HUES48 (cell line): ENCODE results near the gene MRI1.
"Not testable (repeated sequence)": the region's sequence is repeated elsewhere in the genome, so short reads cannot be mapped to it uniquely, and the experiment has no call there.

ENCODE experiments used
- H3K27ac ChIP-seq: one replicate; pipeline ENCODE4 v1.7.0; 2013; ENCODE audit warnings: low read depth, low read length, inconsistent platforms
- H3K27me3 ChIP-seq: 2 replicates; pipeline ENCODE4 v1.6.1; 2013; ENCODE audit warnings: mild to moderate bottlenecking, low read length; ENCODE audit not compliant: control insufficient read depth, insufficient read depth
- H3K36me3 ChIP-seq: 2 replicates; pipeline ENCODE4 v1.6.1; 2013; ENCODE audit warnings: low read length; ENCODE audit not compliant: control insufficient read depth, insufficient read depth
- H3K4me1 ChIP-seq: 2 replicates; pipeline ENCODE4 v1.6.1; 2013; ENCODE audit warnings: mild to moderate bottlenecking, low read length; ENCODE audit not compliant: control insufficient read depth, insufficient read depth
- H3K4me3 ChIP-seq: 2 replicates; pipeline ENCODE4 v1.5.1; 2013; ENCODE audit warnings: mild to moderate bottlenecking, low read depth, low read length
- H3K9ac ChIP-seq: 2 replicates; pipeline ENCODE4 v1.6.1; 2013; ENCODE audit warnings: mild to moderate bottlenecking, low read depth, low read length, moderate library complexity
- H3K9me3 ChIP-seq: 2 replicates; pipeline ENCODE4 v1.6.1; 2013; ENCODE audit warnings: low read length; ENCODE audit not compliant: control insufficient read depth, insufficient read depth

The MRI1 gene

DNA sequence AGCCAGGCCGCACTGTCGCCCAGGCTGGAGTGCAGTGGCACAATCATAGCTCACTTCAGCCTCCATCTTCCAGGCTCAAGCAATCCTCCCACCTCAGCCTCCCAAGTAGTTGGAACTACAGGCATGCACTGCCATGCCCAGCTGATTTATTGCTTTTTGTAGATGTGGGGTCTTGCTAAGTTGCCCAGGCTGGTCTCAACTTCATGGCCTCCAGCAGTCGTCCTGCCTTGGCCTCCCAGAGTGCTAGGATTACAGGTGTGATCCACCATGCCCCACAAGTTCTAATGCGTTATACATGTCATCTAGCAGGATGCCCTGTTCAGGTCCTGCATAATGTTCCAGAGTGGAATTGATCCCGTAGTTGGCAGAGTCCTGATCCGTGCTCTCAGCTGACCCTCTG lies 14.5 kb downstream of the MRI1 start:
- Histone ChIP-seq H3K4me1 (peaks cover 3% of the 10 kb centered on the region; the same call in 1 of the 2 replicates), H3K9ac (no peak overlapping the region), H3K27me3 (no peaks in the 10 kb centered on the region), H3K4me3 (no peak overlapping the region), H3K9me3 (no peaks in the 10 kb centered on the region), H3K36me3 (peaks cover 30% of the 10 kb centered on the region), H3K27ac (no peak overlapping the region)

- not testable (repeated sequence) for H3K9me3 ChIP-seq, H3K27me3 ChIP-seq, H3K4me3 ChIP-seq, H3K9ac ChIP-seq, H3K27ac ChIP-seq, H3K4me1 ChIP-seq
- peaks cover 30% of the 10 kb centered on the region for H3K36me3 ChIP-seq
Measured at GRCh38 chr19:13779794-13780193, 15.5 kb downstream of the MRI1 start.

- H3K9me3 ChIP-seq: no peaks in the 10 kb centered on the region
- peaks cover 26% of the 10 kb centered on the region for H3K36me3 ChIP-seq
- H3K27ac ChIP-seq: no peak overlapping the region
- H3K27me3 ChIP-seq: no peaks in the 10 kb centered on the region
- no peak overlapping the region for H3K9ac ChIP-seq
- no peak overlapping the region for H3K4me3 ChIP-seq
- peaks cover 3% of the 10 kb centered on the region; the same call in 1 of the 2 replicates for H3K4me1 ChIP-seq
Measured at GRCh38 chr19:13781547-13781946, 17.2 kb downstream of the MRI1 start.

DNA sequence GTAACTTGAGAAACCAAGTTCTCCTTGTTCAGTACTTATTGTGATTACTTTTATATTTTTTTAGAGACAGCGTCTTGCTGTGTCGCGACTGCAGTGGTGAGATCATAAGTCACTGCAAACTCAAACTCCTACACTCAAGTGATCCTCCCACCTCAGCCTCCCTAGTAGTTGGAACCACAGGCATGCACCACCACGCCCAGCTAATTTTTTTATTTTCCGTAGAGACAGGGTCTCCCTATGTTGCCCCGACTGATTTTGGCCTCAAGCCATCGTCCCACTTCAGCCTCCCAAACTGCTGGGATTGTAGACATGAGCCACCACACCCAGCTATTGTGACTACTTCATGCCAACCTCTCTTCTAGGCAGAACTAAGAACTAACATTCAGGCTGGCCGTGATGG lies 18.2 kb downstream of the MRI1 start:
- Histone ChIP-seq H3K4me3 (no peak overlapping the region), H3K27ac (no peak overlapping the region), H3K9ac (no peak overlapping the region), H3K27me3 (no peaks in the 10 kb centered on the region), H3K9me3 (no peaks in the 10 kb centered on the region), H3K4me1 (peaks cover 3% of the 10 kb centered on the region; the same call in 1 of the 2 replicates), H3K36me3 (peaks cover 19% of the 10 kb centered on the region)

DNA sequence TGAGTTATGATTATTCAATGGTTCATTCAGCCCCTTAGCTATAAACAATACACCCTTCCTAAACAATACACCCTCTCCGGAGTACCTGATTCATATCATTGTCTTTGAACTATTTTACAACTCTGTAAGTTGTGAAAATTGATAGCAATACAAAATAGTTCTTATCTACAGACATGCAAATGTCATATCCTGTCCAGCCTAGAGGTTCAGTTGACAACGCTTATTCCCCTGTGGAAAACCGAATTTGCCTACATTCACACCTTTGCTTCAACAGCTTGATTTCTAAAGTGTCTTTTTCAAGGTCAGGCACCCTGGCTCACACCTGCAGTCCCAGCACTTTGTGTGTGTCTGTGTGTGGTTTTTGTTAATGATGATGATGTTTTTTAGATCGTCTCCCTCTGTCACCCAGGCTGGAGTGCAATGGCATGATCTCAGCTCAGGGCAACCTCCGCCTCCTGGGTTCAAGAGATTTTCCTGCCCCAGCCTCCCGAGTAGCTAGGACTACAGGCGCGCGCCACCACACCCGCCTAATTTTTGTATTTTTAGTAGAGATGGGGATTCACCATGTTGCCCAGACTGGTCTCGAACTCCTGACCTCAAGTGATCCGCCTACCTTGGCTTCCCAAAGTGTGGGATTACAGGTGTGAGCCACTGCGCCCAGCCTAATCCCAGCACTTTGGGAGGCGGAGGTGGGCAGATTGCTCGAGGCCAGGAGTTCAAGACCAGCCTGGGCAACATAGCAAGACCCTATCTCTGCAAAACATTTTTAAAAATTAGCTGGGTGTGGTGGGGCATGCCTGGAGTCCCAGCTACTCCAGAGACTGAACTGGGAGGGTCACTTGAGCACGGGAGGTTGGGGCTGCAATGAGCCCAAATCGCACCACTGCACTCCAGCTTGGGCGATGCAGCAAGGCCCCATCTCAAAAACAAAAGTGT lies 19.5 kb downstream of the MRI1 start:
- no peaks in the 10 kb centered on the region for H3K9me3 ChIP-seq
- H3K27me3 ChIP-seq: no peaks in the 10 kb centered on the region
- H3K27ac ChIP-seq: no peak overlapping the region
- peaks cover 3% of the 10 kb centered on the region; the same call in 1 of the 2 replicates for H3K4me1 ChIP-seq
- no peak overlapping the region for H3K4me3 ChIP-seq
- H3K9ac ChIP-seq: no peak overlapping the region
- peaks cover 6% of the 10 kb centered on the region for H3K36me3 ChIP-seq

DNA sequence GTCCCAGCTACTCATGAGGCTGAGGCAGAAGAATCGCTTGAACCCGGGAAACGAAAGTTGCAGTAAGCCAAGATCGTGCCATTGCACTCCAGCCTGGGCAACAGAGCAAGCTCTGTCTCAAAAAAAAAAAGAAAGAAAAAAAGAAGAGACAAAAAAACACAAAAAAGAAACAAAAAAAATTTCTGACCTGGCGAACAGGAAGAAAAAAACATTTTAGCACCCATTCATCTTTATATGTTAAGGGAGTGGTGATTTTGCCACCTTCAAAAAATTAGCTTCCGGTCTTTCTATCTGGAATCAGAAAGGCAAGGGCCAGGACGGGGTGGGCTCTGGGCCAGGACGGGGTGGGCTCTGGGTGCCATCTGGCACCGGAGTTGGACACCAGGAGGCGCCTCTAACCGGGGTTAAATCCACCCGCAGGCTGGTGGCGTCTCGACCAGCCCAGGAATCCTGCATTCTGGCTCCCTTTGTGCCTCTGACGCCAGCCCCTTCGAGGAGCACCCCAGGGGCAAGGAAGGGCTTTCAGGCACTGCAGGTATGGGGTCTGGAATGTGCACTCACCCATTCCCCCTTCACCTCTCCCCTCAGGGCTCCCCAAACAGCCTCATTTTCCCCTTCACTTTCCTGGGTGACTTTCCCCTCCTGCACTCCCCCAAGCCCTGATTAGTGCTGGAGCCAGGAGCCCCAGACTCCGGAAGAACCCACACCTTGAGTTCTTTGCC lies 20.6 kb downstream of the MRI1 start:
- Histone ChIP-seq H3K9me3 (no peaks in the 10 kb centered on the region), H3K4me1 (peaks cover 3% of the 10 kb centered on the region; the same call in 1 of the 2 replicates), H3K36me3 (no peaks in the 10 kb centered on the region), H3K27ac (peak overlapping the region; percentile 32), H3K9ac (no peak overlapping the region), H3K27me3 (no peaks in the 10 kb centered on the region), H3K4me3 (no peak overlapping the region)

DNA sequence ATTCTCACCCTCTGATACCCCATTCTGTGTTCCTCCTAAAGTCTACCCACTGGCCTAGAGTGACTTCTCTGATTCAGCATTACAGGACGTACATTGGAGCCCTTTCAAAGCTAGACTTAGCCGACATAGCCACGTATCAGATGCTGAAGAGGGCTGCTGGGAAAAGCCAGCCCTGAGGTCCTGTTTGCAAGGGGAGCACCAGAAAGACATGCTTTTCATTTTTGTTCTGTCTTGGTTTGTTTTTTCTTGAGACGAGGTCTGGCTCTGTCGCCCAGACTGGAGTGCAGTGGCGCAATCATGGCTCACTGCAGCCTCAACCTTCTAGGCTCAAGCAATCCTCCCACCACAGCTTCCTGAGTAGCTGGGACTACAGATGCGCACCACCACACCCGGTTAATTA lies 24.7 kb downstream of the MRI1 start:
- H3K4me1 ChIP-seq: no peaks in the 10 kb centered on the region
- H3K36me3 ChIP-seq: no peaks in the 10 kb centered on the region
- H3K27me3 ChIP-seq: no peaks in the 10 kb centered on the region
- no peak overlapping the region for H3K4me3 ChIP-seq
- H3K9ac ChIP-seq: no peak overlapping the region
- H3K27ac ChIP-seq: no peak overlapping the region
- no peaks in the 10 kb centered on the region for H3K9me3 ChIP-seq

GRCh38 chr19:13790354-13790753 lies 26.0 kb downstream of the MRI1 start:
- no peaks in the 10 kb centered on the region for H3K9me3 ChIP-seq
- H3K27me3 ChIP-seq: no peaks in the 10 kb centered on the region
- H3K9ac ChIP-seq: no peak overlapping the region
- H3K4me3 ChIP-seq: no peak overlapping the region
- no peaks in the 10 kb centered on the region for H3K4me1 ChIP-seq
- H3K27ac ChIP-seq: no peak overlapping the region
- H3K36me3 ChIP-seq: no peaks in the 10 kb centered on the region

DNA sequence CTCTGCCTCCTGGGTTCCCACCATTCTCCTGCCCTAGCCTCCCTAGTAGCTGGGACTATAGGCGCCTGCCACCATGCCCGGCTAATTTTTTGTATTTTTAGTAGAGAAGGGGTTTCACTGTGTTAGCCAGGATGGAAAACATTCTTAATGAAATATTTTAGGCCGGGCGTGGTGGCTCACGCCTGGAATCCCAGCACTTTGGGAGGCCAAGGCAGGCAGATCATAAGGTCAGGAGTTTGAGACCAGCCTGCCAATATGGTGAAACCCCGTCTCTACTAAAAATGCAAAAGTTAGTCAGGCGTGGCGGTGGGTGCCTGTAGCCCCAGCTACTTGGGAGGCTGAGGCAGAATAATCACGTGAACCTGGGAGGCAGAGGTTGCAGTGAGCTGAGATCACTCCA lies 29.0 kb downstream of the MRI1 start:
- not testable (repeated sequence) for H3K9ac ChIP-seq, H3K4me3 ChIP-seq, H3K27ac ChIP-seq, H3K4me1 ChIP-seq, H3K27me3 ChIP-seq, H3K9me3 ChIP-seq, H3K36me3 ChIP-seq

DNA sequence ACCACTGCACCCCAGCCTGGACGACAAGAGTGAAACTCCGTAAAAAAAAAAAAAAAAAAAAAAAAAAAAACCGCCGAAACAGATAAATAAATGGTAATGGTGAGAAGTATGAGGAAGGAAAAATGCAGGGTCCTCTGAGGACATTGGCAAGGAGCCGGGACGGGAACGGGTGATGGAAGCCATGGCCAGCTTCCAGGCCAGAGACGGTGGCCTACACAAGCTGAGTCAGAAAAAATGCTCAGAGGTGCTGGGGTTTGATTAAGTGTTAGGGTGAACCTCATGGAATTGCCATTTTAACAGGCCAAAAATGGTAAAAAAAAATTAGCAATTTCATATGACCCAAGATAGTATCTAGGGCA lies 30.1 kb downstream of the MRI1 start:
- no peaks in the 10 kb centered on the region for H3K9me3 ChIP-seq
- H3K4me1 ChIP-seq: peaks cover 6% of the 10 kb centered on the region; the same call in 1 of the 2 replicates
- H3K36me3 ChIP-seq: no peaks in the 10 kb centered on the region
- no peak overlapping the region for H3K9ac ChIP-seq
- H3K4me3 ChIP-seq: peak overlapping the region; percentile 54
- H3K27me3 ChIP-seq: no peaks in the 10 kb centered on the region
- H3K27ac ChIP-seq: peak overlapping the region; percentile 78
